ENCODE measurements around the gene ANKRD33.

ANKRD33 gene

DNA sequence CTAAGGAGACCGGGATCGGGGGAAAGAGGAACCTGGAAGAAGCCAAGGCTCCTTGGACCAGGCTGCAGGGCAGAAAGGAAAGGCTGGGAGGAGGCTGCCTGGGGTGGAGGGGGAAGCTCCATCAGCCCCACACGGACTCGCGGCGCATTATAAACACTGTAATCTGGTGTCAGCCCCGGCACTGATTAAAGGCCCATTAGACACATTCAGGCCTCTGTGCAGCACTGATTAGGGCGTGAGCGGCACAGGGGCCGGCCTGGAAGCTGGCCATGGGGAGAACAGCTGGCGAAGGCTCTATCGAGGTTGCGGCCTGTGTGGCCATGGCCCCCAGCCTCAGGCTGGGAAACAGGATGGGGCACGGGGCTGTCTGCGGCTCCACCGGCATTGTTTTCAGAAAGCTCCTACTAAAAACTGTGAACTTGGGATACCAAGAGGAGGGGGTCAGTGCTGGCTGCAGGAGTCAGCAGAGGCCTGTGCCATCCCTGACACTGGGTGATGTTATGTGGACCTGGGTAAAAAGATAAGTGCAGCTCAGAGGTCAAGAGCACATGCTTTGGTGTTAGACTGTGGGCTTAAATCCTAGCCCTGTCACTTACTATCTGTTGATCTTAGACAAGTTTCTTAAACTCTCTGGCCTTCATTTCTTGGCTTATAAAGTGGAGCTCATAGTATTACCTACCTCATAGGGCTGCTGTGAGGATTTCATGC, 30.0 kb downstream of the ANKRD33 start:
- DNase-seq (ENCODE audit: low read depth in 2 of 2), result no peak

DNA sequence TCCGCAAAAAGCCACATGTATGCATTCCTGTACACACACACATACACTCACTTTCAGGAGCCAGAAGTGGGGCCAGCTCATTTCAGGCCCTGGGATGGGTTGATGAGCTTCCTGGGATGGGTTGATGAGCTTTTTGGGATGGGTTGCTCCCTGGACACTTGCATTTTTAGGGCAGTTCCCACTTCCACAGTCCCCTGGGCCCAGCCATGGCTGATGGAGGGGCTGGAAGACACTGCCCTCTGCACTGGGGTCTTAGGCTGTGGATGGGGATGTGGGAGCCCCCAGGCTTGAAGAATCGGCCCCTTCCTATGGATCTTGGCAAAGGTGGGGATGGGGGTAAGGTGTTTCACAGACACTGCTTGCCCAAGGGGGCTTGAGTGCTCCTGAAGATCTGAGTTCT, 32.1 kb downstream of the ANKRD33 start:
- DNase-seq (ENCODE audit: low read depth in 2 of 2), result no peak

- no peak for DNase-seq (ENCODE audit: low read depth in 2 of 2)
Measured at GRCh38 chr12:51921017-51921725, 33.3 kb downstream of the ANKRD33 start.

- DNase-seq (ENCODE audit: low read depth in 2 of 2), result no peak
Measured at GRCh38 chr12:51922146-51922545, 34.2 kb downstream of the ANKRD33 start.

GRCh38 chr12:51922762-51923505, 35.0 kb downstream of the ANKRD33 start:
- no peak for DNase-seq (ENCODE audit: low read depth in 2 of 2)

DNA sequence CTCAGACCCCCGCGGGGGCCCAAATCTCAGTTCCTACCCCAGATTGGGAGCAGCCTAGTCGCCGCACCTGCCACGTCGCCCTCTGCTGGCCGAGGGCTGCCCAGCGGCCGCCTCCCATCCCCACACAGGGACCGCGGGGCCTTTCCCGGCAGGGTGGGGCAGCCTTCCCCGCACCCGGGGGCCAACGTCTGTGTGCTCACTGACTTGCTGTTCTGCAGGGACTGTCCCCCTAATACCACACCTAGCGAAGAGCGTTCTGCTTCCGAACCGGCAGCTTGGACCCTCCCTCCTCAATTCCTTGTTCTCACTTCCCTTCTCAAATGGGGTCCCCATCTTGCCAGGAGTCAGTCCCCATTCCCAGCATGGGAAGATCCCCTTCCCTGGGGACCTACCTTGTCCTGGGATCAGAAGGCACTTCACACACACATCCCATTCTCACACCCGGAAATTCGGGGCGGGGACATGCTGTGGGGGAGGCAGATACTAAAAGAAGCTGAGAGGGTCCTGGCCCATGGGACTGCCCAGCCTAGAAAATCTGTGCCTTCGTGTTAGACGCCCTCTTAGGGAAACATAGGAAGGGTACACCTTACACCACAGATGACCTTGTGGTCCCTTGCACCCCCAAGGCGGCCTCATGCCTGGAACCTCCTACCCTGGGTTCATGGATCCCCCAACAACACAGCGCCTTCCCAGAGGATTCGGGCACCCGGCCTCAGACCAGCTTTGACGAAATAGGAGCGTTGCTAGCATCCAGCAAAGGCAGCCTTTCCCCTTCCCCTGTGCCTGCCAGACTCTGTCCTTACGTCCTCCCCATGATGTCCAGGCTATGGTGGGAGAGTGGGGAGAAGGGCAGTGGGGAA, 35.8 kb downstream of the ANKRD33 start:
- peak; percentile 19 for DNase-seq (ENCODE audit: low read depth in 2 of 2)

- no peak for DNase-seq (ENCODE audit: low read depth in 2 of 2)
Measured at GRCh38 chr12:51924551-51925319, 36.8 kb downstream of the ANKRD33 start.

- DNase-seq (ENCODE audit: low read depth in 2 of 2), result no peak
Measured at GRCh38 chr12:51925346-51926063, 37.6 kb downstream of the ANKRD33 start.

GRCh38 chr12:51926064-51926632, 38.2 kb downstream of the ANKRD33 start:
- no peak for DNase-seq (ENCODE audit: low read depth in 2 of 2)

DNA sequence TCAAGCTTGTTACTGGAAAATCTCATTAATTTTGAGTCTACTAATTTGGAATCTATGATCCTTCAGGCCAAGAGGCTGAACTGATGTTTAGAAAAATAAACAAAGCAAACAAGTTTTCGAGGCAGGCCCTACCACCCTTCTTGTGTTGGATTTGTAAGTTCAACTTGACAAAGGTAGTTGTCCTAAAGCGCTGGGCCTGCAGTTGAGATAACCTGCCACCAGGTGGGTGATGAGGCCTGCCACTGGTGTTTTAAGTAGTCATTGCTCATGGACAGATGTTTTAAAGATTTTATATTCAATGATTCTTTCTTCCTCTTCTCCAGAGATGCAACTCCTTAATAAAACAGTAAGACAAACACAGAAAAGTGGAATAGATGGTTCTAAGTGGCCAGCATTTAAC, 38.8 kb downstream of the ANKRD33 start:
- peak in 1 of 2 donors; percentile 10 for DNase-seq (ENCODE audit: low read depth in 2 of 2)

DNA sequence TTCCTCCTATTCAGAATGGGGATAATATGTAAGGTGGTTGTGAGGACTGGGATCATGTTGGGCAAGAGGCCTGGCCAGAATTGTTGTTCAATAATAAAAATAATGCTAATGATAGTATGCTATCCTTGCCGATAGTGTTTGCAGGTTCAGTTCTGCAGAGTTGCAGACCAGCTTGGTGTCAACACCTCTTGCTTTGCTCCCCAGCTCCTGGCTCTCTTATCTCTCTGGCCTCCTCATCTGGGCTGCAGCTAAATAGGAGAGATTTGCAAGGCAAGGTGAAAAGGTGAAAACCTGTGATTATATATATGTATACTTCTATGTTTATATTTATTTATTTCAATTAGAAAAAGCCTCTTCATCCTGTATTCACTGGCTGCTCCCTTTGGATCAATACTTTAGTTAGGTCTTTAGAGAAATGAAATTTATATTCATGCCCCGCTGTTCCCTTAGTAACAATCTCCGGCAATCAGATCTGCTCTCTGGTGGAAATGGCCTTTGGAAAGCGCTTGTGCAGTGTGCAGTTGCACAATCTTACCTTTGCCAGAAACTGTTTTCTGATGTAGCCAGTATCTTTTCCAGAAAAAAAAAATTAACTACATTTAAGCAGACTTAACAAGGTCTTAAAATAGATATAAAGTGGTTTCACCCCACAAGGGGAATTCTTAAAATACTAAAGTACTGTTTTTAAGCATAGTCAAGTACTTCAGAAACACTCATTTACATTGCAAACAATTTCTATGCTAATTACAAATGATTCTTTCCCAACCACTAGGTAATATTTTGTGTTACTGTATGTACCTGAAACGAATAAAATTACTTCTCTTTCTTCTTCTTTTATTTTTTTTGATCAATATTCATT, 44.5 kb downstream of the ANKRD33 start:
- no peak for DNase-seq (ENCODE audit: low read depth in 2 of 2)

GRCh38 chr12:51934080-51934479, 46.2 kb downstream of the ANKRD33 start:
- DNase-seq (ENCODE audit: low read depth in 2 of 2), result no peak

GRCh38 chr12:51937926-51938325, 50.0 kb downstream of the ANKRD33 start:
- no peak for DNase-seq (ENCODE audit: low read depth in 2 of 2)

DNA sequence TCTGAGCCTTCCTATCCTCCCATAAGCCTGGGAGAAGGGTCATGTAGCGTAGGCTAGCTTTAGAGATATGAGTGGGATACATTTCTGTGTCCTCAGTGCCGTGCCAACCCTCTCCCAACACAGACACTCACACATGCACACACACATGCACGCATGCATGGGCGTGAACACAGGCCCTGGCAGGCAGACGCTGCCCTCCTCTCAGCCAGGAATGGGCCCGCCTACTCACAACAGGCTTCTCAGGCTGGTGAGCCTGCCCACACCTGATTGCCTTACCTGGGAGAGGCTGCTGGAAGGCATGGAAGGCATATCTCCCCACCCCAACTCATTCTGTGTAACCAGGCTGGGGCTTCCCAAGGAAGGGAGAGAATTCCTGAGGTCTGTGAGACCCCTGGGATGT, 50.8 kb downstream of the ANKRD33 start:
- DNase-seq (ENCODE audit: low read depth in 2 of 2), result no peak

DNA sequence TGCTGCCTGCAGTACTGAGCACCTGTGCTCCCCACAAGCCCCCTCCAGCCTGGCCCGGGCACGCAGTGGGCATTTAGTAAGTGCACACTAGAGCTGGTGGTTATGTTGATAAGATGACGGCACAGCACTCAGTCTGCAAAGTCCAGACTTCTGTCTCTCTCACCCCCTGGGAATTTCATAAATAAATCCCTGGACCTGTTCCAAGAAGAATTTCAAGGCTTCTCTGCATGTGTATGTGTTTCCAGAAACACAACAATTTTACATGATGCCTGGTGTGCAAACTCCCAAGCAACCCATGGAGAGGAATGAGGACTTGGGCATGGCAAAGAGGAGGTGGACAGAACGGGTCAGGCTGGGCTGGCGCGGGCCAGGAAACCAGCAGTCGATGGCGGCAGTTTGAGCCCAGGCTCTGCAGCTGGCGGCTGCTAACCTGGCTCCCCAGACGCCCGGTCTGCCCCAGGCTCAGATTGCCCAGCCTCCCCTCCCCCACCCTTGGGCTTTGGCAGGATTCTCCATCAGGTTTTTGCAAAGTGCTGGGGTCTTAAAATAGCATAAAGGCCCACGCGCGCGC, 53.2 kb downstream of the ANKRD33 start:
- no peak for DNase-seq (ENCODE audit: low read depth in 2 of 2)
